HCT116 (cell line): ENCODE data around the gene H3-3A.
A peak's percentile ranks its signal among the peaks of the same experiment; 100 is the strongest.

ENCODE experiments used
- CEBPB ChIP-seq: IDR thresholded peaks from 2 replicates; pipeline ENCODE4 v1.6.1; 2012; ENCODE audit warnings: low read depth
- EZH2 ChIP-seq: fragments of 200-600 bp; sonication (generic); IDR thresholded peaks from 2 replicates; pipeline ENCODE4 v1.6.1; 2017; ENCODE audit warnings: antibody characterized with exemption, mixed run types
- EZH2phosphoT487 ChIP-seq: fragments of 200-600 bp; IDR thresholded peaks from 2 replicates; pipeline ENCODE4 v1.6.1; 2018; ENCODE audit warnings: antibody characterized with exemption, borderline replicate concordance
- JUND ChIP-seq: IDR thresholded peaks from 2 replicates; pipeline ENCODE4 v1.6.1; 2012
- POLR2A ChIP-seq: IDR thresholded peaks from 2 replicates; pipeline ENCODE4 v1.7.0; 2011; ENCODE audit warnings: borderline replicate concordance; ENCODE audit not compliant: insufficient read depth, insufficient read length; ENCODE audit errors: extremely low read depth
- POLR2AphosphoS5 ChIP-seq: IDR thresholded peaks from 2 replicates; pipeline ENCODE4 v1.6.1; 2011; ENCODE audit warnings: mild to moderate bottlenecking, low read depth, low read length, moderate library complexity
- RAD21 ChIP-seq: IDR thresholded peaks from 2 replicates; pipeline ENCODE4 v1.6.1; 2012; ENCODE audit warnings: low read depth, mild to moderate bottlenecking
- SIN3A ChIP-seq: IDR thresholded peaks from 2 replicates; pipeline ENCODE4 v1.6.1; 2012; ENCODE audit warnings: low read depth
- SRF ChIP-seq: IDR thresholded peaks from 2 replicates; pipeline ENCODE4 v1.6.1; 2012; ENCODE audit warnings: low read depth
- TF ChIP-seq, protein P1 (sequence below), 3 experiments: fragments of 200-600 bp in 1 of 3; sonication (generic) in 1 of 3; IDR thresholded peaks in 2 of 3; conservative IDR thresholded peaks in 1 of 3; 2 replicates each; pipeline ENCODE4 v1.5.1; 2012 to 2017; ENCODE audit warnings: low read depth in 2 of 3, low read length in 2 of 3, antibody characterized with exemption in 1 of 3, borderline replicate concordance in 1 of 3, control low read depth in 1 of 3, mild to moderate bottlenecking in 1 of 3, mixed read lengths in 1 of 3, mixed run types in 1 of 3, moderate library complexity in 1 of 3; ENCODE audit not compliant: insufficient read depth in 1 of 3
- TF ChIP-seq, protein P2 (sequence below): IDR thresholded peaks from 2 replicates; pipeline ENCODE4 v1.6.1; 2011; ENCODE audit warnings: mild to moderate bottlenecking, low read length, moderate library complexity; ENCODE audit not compliant: insufficient replicate concordance; ENCODE audit errors: extremely low read depth
- TF ChIP-seq, protein P3 (sequence below): IDR thresholded peaks from 2 replicates; pipeline ENCODE4 v1.6.1; 2012
- TF ChIP-seq, protein P4 (sequence below): IDR thresholded peaks from 2 replicates; pipeline ENCODE4 v1.6.1; 2012; ENCODE audit warnings: low read depth

DNA sequence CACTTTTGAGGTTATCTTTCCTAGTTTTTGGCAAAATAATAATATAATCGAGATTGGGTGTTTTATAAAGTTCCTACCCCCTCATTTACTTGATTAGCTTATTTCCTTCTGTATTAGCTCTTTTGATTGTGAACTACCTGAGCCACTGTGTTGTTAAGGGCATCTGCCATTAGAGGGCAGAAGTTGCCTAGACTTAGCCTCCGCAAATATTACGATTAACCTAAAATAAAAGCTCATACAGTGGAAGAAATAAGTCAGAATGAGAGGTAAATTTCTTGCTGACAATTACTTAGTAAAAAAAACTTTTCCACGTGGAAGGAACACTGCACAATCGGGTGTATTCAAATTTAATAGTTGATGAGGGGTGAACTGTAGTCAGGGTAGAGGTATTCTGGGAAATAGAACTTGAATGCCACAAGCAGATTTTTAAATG is 2.3 kb downstream of the H3-3A start:
- TF ChIP-seq, protein P1, sequence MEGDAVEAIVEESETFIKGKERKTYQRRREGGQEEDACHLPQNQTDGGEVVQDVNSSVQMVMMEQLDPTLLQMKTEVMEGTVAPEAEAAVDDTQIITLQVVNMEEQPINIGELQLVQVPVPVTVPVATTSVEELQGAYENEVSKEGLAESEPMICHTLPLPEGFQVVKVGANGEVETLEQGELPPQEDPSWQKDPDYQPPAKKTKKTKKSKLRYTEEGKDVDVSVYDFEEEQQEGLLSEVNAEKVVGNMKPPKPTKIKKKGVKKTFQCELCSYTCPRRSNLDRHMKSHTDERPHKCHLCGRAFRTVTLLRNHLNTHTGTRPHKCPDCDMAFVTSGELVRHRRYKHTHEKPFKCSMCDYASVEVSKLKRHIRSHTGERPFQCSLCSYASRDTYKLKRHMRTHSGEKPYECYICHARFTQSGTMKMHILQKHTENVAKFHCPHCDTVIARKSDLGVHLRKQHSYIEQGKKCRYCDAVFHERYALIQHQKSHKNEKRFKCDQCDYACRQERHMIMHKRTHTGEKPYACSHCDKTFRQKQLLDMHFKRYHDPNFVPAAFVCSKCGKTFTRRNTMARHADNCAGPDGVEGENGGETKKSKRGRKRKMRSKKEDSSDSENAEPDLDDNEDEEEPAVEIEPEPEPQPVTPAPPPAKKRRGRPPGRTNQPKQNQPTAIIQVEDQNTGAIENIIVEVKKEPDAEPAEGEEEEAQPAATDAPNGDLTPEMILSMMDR (IDR thresholded peaks at IDR 0.05 in 2 of 3, conservative IDR thresholded peaks at IDR 0.05 in 1 of 3; ENCODE audit: borderline replicate concordance in 1 of 3, insufficient read depth in 1 of 3, low read depth in 2 of 3, low read length in 2 of 3) = peak; percentile 68 to 81 (median 76)
- TF ChIP-seq, protein P2, sequence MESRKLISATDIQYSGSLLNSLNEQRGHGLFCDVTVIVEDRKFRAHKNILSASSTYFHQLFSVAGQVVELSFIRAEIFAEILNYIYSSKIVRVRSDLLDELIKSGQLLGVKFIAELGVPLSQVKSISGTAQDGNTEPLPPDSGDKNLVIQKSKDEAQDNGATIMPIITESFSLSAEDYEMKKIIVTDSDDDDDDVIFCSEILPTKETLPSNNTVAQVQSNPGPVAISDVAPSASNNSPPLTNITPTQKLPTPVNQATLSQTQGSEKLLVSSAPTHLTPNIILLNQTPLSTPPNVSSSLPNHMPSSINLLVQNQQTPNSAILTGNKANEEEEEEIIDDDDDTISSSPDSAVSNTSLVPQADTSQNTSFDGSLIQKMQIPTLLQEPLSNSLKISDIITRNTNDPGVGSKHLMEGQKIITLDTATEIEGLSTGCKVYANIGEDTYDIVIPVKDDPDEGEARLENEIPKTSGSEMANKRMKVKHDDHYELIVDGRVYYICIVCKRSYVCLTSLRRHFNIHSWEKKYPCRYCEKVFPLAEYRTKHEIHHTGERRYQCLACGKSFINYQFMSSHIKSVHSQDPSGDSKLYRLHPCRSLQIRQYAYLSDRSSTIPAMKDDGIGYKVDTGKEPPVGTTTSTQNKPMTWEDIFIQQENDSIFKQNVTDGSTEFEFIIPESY = no peak
- TF ChIP-seq POLR2A = no peak
- TF ChIP-seq EZH2 = no peak
- no peak for TF ChIP-seq SIN3A
- TF ChIP-seq, protein P3, sequence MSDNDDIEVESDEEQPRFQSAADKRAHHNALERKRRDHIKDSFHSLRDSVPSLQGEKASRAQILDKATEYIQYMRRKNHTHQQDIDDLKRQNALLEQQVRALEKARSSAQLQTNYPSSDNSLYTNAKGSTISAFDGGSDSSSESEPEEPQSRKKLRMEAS = no peak
- no peak for TF ChIP-seq POLR2AphosphoS5
- no peak for TF ChIP-seq SRF
- no peak for TF ChIP-seq EZH2phosphoT487
- peak; percentile 76 for TF ChIP-seq RAD21
- no peak for TF ChIP-seq JUND
- TF ChIP-seq CEBPB = no peak
- TF ChIP-seq, protein P4, sequence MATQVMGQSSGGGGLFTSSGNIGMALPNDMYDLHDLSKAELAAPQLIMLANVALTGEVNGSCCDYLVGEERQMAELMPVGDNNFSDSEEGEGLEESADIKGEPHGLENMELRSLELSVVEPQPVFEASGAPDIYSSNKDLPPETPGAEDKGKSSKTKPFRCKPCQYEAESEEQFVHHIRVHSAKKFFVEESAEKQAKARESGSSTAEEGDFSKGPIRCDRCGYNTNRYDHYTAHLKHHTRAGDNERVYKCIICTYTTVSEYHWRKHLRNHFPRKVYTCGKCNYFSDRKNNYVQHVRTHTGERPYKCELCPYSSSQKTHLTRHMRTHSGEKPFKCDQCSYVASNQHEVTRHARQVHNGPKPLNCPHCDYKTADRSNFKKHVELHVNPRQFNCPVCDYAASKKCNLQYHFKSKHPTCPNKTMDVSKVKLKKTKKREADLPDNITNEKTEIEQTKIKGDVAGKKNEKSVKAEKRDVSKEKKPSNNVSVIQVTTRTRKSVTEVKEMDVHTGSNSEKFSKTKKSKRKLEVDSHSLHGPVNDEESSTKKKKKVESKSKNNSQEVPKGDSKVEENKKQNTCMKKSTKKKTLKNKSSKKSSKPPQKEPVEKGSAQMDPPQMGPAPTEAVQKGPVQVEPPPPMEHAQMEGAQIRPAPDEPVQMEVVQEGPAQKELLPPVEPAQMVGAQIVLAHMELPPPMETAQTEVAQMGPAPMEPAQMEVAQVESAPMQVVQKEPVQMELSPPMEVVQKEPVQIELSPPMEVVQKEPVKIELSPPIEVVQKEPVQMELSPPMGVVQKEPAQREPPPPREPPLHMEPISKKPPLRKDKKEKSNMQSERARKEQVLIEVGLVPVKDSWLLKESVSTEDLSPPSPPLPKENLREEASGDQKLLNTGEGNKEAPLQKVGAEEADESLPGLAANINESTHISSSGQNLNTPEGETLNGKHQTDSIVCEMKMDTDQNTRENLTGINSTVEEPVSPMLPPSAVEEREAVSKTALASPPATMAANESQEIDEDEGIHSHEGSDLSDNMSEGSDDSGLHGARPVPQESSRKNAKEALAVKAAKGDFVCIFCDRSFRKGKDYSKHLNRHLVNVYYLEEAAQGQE = no peak
